Measurements from ENCODE around the gene KCNH6. TPM values are rescaled to one million over a fixed set of nuclear protein-coding genes. Genes with fewer than 3 reads are reported as not detected.

Gene KCNH6, protein sequence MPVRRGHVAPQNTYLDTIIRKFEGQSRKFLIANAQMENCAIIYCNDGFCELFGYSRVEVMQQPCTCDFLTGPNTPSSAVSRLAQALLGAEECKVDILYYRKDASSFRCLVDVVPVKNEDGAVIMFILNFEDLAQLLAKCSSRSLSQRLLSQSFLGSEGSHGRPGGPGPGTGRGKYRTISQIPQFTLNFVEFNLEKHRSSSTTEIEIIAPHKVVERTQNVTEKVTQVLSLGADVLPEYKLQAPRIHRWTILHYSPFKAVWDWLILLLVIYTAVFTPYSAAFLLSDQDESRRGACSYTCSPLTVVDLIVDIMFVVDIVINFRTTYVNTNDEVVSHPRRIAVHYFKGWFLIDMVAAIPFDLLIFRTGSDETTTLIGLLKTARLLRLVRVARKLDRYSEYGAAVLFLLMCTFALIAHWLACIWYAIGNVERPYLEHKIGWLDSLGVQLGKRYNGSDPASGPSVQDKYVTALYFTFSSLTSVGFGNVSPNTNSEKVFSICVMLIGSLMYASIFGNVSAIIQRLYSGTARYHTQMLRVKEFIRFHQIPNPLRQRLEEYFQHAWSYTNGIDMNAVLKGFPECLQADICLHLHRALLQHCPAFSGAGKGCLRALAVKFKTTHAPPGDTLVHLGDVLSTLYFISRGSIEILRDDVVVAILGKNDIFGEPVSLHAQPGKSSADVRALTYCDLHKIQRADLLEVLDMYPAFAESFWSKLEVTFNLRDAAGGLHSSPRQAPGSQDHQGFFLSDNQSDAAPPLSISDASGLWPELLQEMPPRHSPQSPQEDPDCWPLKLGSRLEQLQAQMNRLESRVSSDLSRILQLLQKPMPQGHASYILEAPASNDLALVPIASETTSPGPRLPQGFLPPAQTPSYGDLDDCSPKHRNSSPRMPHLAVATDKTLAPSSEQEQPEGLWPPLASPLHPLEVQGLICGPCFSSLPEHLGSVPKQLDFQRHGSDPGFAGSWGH
- total RNA-seq = 2.1 TPM

DNA sequence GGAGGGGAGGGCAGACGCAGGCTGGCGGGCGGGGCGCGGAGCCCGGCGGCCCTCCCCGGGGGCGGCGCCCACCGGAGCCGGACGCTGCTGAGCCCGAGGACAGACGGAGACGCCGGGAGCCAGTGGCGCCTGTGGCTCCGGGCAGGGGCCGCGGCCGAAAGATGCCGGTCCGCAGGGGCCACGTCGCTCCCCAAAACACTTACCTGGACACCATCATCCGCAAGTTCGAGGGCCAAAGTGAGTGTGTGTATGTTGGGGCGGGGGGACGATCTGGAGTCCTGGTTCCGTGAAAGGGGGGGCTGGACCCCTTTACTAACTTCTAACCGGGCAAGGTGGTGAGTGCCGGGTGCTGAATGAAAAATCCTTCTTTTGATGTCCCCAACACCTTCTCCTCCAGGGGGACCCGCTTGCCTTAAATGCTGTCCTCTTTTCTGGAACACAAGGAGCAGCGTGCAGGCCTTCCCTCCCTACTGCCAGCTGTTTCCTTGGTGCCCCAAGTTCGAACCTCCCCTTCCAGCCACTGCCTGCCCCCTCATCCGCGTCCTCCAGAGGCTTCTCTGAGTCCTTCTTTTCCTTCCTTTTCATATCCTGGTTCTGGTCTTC lies at the start of gene KCNH6:
TSS of gene KCNH6 (plus strand) at position 106 of the 603 bp plus-strand sequence. CDS start at position 162, 56 bp downstream.

DNA sequence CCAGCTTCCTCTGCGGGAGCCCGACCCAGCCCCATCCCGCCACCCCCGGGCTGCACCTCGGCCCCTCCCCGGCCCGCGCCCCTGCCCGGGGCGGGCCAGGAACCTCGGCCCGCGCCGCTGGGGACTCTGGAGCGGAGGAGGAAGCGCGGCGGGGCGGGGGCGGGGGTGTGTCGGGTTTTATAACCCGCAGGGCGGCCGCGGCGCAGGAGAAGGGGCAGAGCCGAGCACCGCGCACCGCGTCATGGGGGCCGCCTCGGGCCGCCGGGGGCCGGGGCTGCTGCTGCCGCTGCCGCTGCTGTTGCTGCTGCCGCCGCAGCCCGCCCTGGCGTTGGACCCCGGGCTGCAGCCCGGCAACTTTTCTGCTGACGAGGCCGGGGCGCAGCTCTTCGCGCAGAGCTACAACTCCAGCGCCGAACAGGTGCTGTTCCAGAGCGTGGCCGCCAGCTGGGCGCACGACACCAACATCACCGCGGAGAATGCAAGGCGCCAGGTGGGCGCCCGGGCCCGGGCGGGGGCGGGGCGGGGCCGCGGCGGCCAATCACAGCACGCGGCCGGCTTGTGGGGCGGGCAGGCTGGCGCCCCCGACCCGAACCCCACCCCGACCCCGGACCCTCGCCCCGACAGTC lies 46.2 kb upstream of the KCNH6 start, which contains the start of gene ACE:
TSS of gene ACE (plus strand) at position 208 of the 626 bp plus-strand sequence. CDS start at position 242, 34 bp downstream.

DNA sequence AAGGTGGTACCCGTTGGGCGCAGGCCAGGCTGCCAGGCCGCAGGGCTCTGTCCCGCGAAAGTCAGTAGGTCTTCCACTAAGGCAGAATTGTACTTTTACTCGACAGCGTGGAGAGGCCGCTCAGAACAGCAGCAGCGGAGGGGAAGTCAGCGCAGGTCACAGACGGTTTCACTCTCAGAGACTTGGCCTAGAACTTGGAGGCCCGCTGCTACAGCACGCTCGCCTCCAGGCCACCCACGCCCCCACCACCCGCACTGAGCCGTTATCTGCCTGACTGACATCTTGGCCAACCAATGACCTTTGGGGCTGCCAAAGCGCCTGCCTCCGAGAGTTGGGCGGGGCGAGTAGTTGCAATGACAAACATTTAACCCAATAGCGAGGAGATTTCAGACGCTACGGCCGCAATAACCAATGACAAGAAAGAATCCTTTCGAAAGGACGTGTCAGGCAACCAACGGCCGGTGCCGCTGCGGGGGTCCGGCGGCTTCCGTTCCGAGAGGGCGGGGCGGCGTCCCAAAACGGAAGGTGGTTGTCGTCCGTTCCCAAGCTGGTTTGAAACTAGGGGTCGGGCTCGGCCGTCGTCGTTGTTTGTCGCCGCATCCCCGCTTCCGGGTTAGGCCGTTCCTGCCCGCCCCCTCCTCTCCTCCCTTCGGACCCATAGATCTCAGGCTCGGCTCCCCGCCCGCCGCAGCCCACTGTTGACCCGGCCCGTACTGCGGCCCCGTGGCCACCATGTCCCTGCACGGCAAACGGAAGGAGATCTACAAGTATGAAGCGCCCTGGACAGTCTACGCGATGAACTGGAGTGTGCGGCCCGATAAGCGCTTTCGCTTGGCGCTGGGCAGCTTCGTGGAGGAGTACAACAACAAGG lies 27.0 kb downstream of the KCNH6 start, which contains the start of gene DCAF7:
TSS of gene DCAF7 (plus strand) at position 532 of the 871 bp plus-strand sequence. CDS start at position 733, 201 bp downstream.

Small RNA genes lying within 50 kb of the gene (small RNA-seq; reads per million reads assigned to genes)
- not detected for gene RNU6-288P (ENCODE audit: low replicate concordance)

Other genes with a start within 250 kb of the KCNH6 start
- gene CYB561, start 77.1 kb upstream of the KCNH6 start, total RNA-seq = 35.3 TPM
- gene ACE, start 46.3 kb upstream of the KCNH6 start, total RNA-seq = 21.4 TPM
- gene DCAF7, start 27.1 kb downstream of the KCNH6 start, total RNA-seq = 54.3 TPM
- 17.5 TPM for gene TACO1, start 77.5 kb downstream of the KCNH6 start, total RNA-seq
- 42.7 TPM for gene MAP3K3, start 99.1 kb downstream of the KCNH6 start, total RNA-seq
- gene LIMD2, start 176.8 kb downstream of the KCNH6 start, total RNA-seq = 28.1 TPM
- 26.3 TPM for gene STRADA, start 218.4 kb downstream of the KCNH6 start, total RNA-seq